ENCODE results near the gene HES7. TPM values are rescaled to one million over a fixed set of nuclear protein-coding genes. Genes with fewer than 3 reads are reported as not detected.

The HES7 gene
- total RNA-seq, 1 experiment from 2014 or later, result 3.1 TPM

- Mint-ChIP-seq H3K36me3 (peaks cover 8% of the 10 kb centered on the region), H3K4me1 (peaks cover 13% of the 10 kb centered on the region), H3K27ac (no peak overlapping the region), H3K27me3 (ENCODE audit: low read depth) (no peaks in the 10 kb centered on the region; the same call in 1 of the 2 replicates), H3K4me3 (no peak overlapping the region), H3K9me3 (no peaks in the 10 kb centered on the region)
- ChIA-PET POLR2A (interaction anchor here (1.0 to 1.5 kb wide), 3 partner anchors 16 to 72 kb away, joined by 3 to 4 read pairs (median 4); partner anchors contain the start of gene AURKB), CTCF (interaction anchor here (0.6 to 3.6 kb wide), 15 partner anchors 11 to 951 kb away, joined by 3 to 25 read pairs (median 5); partner anchors contain the start of genes ALOXE3 and HES7)
- TF ChIP-seq CREB1 (CRISPR knock-in tag; IDR thresholded peaks at IDR 0.05) (no peak), ZNF423 (CRISPR knock-in tag; IDR thresholded peaks at IDR 0.05) (no peak)
- ATAC-seq (no peak), DNase-seq (ENCODE audit: low spot score) (no peak)
Observed at GRCh38 chr17:8138374-8138671, 14.4 kb upstream of the HES7 start.

- ChIA-PET POLR2A (interaction anchor here (1.0 to 1.2 kb wide), 3 partner anchors 17 to 72 kb away, joined by 3 to 4 read pairs (median 4); partner anchors contain the start of gene AURKB), CTCF (interaction anchor here (0.6 to 3.6 kb wide), 15 partner anchors 10 to 950 kb away, joined by 3 to 25 read pairs (median 5); partner anchors contain the start of genes ALOXE3 and HES7)
- Mint-ChIP-seq H3K27me3 (ENCODE audit: low read depth) (no peaks in the 10 kb centered on the region; the same call in 1 of the 2 replicates), H3K36me3 (peaks cover 8% of the 10 kb centered on the region), H3K4me3 (no peak overlapping the region), H3K9me3 (no peaks in the 10 kb centered on the region), H3K27ac (no peak overlapping the region), H3K4me1 (peaks cover 18% of the 10 kb centered on the region)
- no peak for DNase-seq (ENCODE audit: low spot score)
- ATAC-seq, result no peak
- TF ChIP-seq ATF3 (CRISPR knock-in tag; conservative IDR thresholded peaks at IDR 0.05), result no peak
- no peak for TF ChIP-seq ZSCAN18 (CRISPR knock-in tag; IDR thresholded peaks at IDR 0.05)
- no peak for TF ChIP-seq ZNF317 (CRISPR knock-in tag; IDR thresholded peaks at IDR 0.05; ENCODE audit: borderline replicate concordance, low read depth)
- no peak for TF ChIP-seq TEAD4 (CRISPR knock-in tag; IDR thresholded peaks at IDR 0.05)
- TF ChIP-seq FOXJ3 (CRISPR knock-in tag; IDR thresholded peaks at IDR 0.05; ENCODE audit: borderline replicate concordance), result no peak
- no peak for TF ChIP-seq AFF4 (CRISPR knock-in tag; IDR thresholded peaks at IDR 0.05; ENCODE audit: borderline replicate concordance)
- no peak for TF ChIP-seq ZNF138 (CRISPR knock-in tag; conservative IDR thresholded peaks at IDR 0.05)
- no peak for TF ChIP-seq SP1 (CRISPR knock-in tag; conservative IDR thresholded peaks at IDR 0.05)
- no peak for TF ChIP-seq SOX15 (CRISPR knock-in tag; IDR thresholded peaks at IDR 0.05)
- no peak for TF ChIP-seq KAT7 (CRISPR knock-in tag; IDR thresholded peaks at IDR 0.05; ENCODE audit: borderline replicate concordance)
- no peak for TF ChIP-seq TP53 (CRISPR knock-in tag; IDR thresholded peaks at IDR 0.05)
- no peak for TF ChIP-seq CDX4 (CRISPR knock-in tag; IDR thresholded peaks at IDR 0.05; ENCODE audit: borderline replicate concordance)
- no peak for TF ChIP-seq GTF2I (CRISPR knock-in tag; conservative IDR thresholded peaks at IDR 0.05)
- TF ChIP-seq E2F1 (CRISPR knock-in tag; IDR thresholded peaks at IDR 0.05), result no peak
- no peak for TF ChIP-seq GRHL2 (CRISPR knock-in tag; IDR thresholded peaks at IDR 0.05; ENCODE audit: insufficient replicate concordance, severe bottlenecking)
- no peak for TF ChIP-seq IRF1 (CRISPR knock-in tag; IDR thresholded peaks at IDR 0.05)
- no peak for TF ChIP-seq ZNF423 (CRISPR knock-in tag; IDR thresholded peaks at IDR 0.05)
- TF ChIP-seq CREM (CRISPR knock-in tag; IDR thresholded peaks at IDR 0.05), result no peak
Observed at GRCh38 chr17:8137645-8138373, 13.9 kb upstream of the HES7 start.
